GM18508 (cell line): ENCODE measurements around the gene WFDC5.

Experiments used
- ATAC-seq: cut with Tn5 transposase; IDR thresholded peaks from one replicate; pipeline ENCODE4 v1.9.1; 2021; ENCODE audit warnings: moderate number of reproducible peaks; ENCODE audit not compliant: insufficient read depth, unreplicated experiment

The WFDC5 gene

GRCh38 chr20:45117581-45117980, 2.6 kb upstream of the WFDC5 start:
- no peak for ATAC-seq

- no peak for ATAC-seq
Observed at GRCh38 chr20:45115829-45116228, 855 bp upstream of the WFDC5 start.

GRCh38 chr20:45115386-45115774, 406 bp upstream of the WFDC5 start:
- no peak for ATAC-seq

- no peak for ATAC-seq
Observed at GRCh38 chr20:45113865-45114264, 1.1 kb downstream of the WFDC5 start.

GRCh38 chr20:45112754-45113153, 2.2 kb downstream of the WFDC5 start:
- no peak for ATAC-seq

- ATAC-seq, result no peak
Observed at GRCh38 chr20:45111799-45112471, 3.0 kb downstream of the WFDC5 start.

- ATAC-seq, result no peak
Observed at GRCh38 chr20:45111285-45111684, 3.7 kb downstream of the WFDC5 start.

- no peak for ATAC-seq
Observed at GRCh38 chr20:45110301-45110700, 4.7 kb downstream of the WFDC5 start.

- no peak for ATAC-seq
Observed at GRCh38 chr20:45109634-45110033, 5.3 kb downstream of the WFDC5 start.

- no peak for ATAC-seq
Observed at GRCh38 chr20:45105317-45105716, 9.7 kb downstream of the WFDC5 start.

GRCh38 chr20:45104786-45105185, 10.2 kb downstream of the WFDC5 start:
- no peak for ATAC-seq

- no peak for ATAC-seq
Observed at GRCh38 chr20:45103072-45103471, 11.9 kb downstream of the WFDC5 start.

- no peak for ATAC-seq
Observed at GRCh38 chr20:45101333-45101850, 13.6 kb downstream of the WFDC5 start.

- no peak for ATAC-seq
Observed at GRCh38 chr20:45100563-45101245, 14.3 kb downstream of the WFDC5 start, which contains the start of gene KCNS1. Gene KCNS1 (minus strand): TSS chr20:45101127. CDS start chr20:45099236, 1,891 bp downstream.

- no peak for ATAC-seq
Observed at GRCh38 chr20:45098103-45098773, 16.7 kb downstream of the WFDC5 start.

- no peak for ATAC-seq
Observed at GRCh38 chr20:45097485-45098102, 17.4 kb downstream of the WFDC5 start.

GRCh38 chr20:45096781-45097180, 18.2 kb downstream of the WFDC5 start:
- no peak for ATAC-seq

GRCh38 chr20:45095805-45096238, 19.2 kb downstream of the WFDC5 start:
- no peak for ATAC-seq

GRCh38 chr20:45094864-45095574, 20.0 kb downstream of the WFDC5 start:
- no peak for ATAC-seq

GRCh38 chr20:45094201-45094600, 20.8 kb downstream of the WFDC5 start:
- ATAC-seq, result no peak
